Left lung (tissue), 10 donors: ENCODE measurements around the gene TMEM266. TPM values are rescaled to one million over a fixed set of nuclear protein-coding genes. Genes with fewer than 3 reads are reported as not detected.
A peak's percentile ranks its signal among the peaks of the same experiment; 100 is the strongest.

Experiments used
- ATAC-seq: fragments of 200-7000 bp; cut with Tn5 transposase; one replicate; pipeline ENCODE4 v1.9.1; 2020; ENCODE audit warnings: moderate library complexity
- DNase-seq, 4 donors: peaks; one replicate each; pipeline ENCODE4 v3.0.0-alpha.2; 2013 to 2020
- H3K27ac ChIP-seq, 2 donors: fragments of 200-600 bp; sonication (generic) in 1 of 2; one replicate each; pipeline versions ENCODE4 v1.5.0 to v1.8.0; 2020 to 2021
- H3K27me3 ChIP-seq, 2 donors: fragments of 200-600 bp; sonication (generic) in 1 of 2; one replicate each; pipeline versions ENCODE4 v1.5.0 to v1.8.0; 2020 to 2021
- H3K36me3 ChIP-seq, 2 donors: fragments of 200-600 bp; sonication (generic) in 1 of 2; one replicate each; pipeline versions ENCODE4 v1.5.0 to v1.8.0; 2020 to 2021
- H3K4me1 ChIP-seq, 2 donors: fragments of 200-600 bp; one replicate each; pipeline ENCODE4 v1.8.0; 2021
- H3K4me3 ChIP-seq, 2 donors: fragments of 200-600 bp; sonication (generic) in 1 of 2; one replicate each; pipeline versions ENCODE4 v1.5.0 to v1.8.0; 2020 to 2021; ENCODE audit warnings: mild to moderate bottlenecking in 1 of 2
- H3K9me3 ChIP-seq, 2 donors: fragments of 200-600 bp; sonication (generic) in 1 of 2; one replicate each; pipeline versions ENCODE4 v1.5.0 to v1.8.0; 2020 to 2021
- intact Hi-C, 2 donors: fragments of 100-400 bp; cut with DNase I; formaldehyde crosslinking; loops; one replicate each; pipeline versions ENCODE4 v1.11.2 to v1.14.2; 2022
- polyA plus RNA-seq, 6 donors: library from polyadenylated mRNA; unstranded; fragments of 120-200 nt; gene quantifications; one replicate each; pipeline ENCODE4 v1.2.1, GENCODE V29; 2013; ENCODE audit not compliant: insufficient read length in 6 of 6
- total RNA-seq, 2 donors: library from RNA; stranded (reverse); fragmentation: NEBNext Ultra II Directional; extraction: Animal tissue kit (Norgen Biotek cat#: 25700); gene quantifications; one replicate each; pipeline ENCODE4 v1.2.1, GENCODE V29; 2021
- TF ChIP-seq, protein P1 (sequence below), 2 donors: fragments of 200-600 bp; sonication (generic) in 1 of 2; IDR thresholded peaks; one replicate each; pipeline versions ENCODE4 v1.5.0 to v1.8.0; 2021; ENCODE audit warnings: antibody characterized with exemption in 2 of 2
- donor health status: DM: no; HTN: yes; CAD: no.
- donor health status: DM: no; HTN: no; CAD: no.

TMEM266 gene
- total and polyA plus RNA-seq, 8 donors, result 1.1 to 2.9 (median 2.3) TPM

DNA sequence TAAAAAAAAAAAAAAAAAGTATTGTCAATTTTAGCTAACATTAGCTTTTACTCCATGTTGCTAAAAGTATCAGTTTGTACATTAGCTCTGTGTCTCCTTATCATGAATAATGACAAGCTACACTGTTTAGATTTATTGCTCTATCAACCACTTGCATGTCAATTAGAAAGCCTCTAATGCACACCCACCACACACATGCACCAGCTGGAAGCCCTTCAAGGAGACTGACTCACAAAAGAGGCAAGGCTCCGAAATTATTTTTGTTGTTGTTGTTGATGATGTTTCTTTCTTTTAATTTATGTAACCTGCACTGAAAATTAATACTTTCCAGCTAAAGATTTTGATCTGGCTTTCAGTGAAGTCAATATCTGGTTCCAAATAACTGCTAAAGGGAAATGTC, 180.0 kb downstream of the TMEM266 start:
- no peak for ATAC-seq
- H3K4me1 ChIP-seq, result no peaks in the 10 kb centered on the region
- TF ChIP-seq, protein P1, sequence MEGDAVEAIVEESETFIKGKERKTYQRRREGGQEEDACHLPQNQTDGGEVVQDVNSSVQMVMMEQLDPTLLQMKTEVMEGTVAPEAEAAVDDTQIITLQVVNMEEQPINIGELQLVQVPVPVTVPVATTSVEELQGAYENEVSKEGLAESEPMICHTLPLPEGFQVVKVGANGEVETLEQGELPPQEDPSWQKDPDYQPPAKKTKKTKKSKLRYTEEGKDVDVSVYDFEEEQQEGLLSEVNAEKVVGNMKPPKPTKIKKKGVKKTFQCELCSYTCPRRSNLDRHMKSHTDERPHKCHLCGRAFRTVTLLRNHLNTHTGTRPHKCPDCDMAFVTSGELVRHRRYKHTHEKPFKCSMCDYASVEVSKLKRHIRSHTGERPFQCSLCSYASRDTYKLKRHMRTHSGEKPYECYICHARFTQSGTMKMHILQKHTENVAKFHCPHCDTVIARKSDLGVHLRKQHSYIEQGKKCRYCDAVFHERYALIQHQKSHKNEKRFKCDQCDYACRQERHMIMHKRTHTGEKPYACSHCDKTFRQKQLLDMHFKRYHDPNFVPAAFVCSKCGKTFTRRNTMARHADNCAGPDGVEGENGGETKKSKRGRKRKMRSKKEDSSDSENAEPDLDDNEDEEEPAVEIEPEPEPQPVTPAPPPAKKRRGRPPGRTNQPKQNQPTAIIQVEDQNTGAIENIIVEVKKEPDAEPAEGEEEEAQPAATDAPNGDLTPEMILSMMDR (IDR thresholded peaks at IDR 0.05), result no peak
- peaks cover 0 to 7% of the 10 kb centered on the region in 2 donors for H3K36me3 ChIP-seq
- DNase-seq, result no peak
- no peaks in the 10 kb centered on the region for H3K9me3 ChIP-seq
- H3K27me3 ChIP-seq, result no peaks in the 10 kb centered on the region
- intact Hi-C loops, result no loop called here
- no peak overlapping the region for H3K27ac ChIP-seq
- H3K4me3 ChIP-seq, result no peak overlapping the region

DNA sequence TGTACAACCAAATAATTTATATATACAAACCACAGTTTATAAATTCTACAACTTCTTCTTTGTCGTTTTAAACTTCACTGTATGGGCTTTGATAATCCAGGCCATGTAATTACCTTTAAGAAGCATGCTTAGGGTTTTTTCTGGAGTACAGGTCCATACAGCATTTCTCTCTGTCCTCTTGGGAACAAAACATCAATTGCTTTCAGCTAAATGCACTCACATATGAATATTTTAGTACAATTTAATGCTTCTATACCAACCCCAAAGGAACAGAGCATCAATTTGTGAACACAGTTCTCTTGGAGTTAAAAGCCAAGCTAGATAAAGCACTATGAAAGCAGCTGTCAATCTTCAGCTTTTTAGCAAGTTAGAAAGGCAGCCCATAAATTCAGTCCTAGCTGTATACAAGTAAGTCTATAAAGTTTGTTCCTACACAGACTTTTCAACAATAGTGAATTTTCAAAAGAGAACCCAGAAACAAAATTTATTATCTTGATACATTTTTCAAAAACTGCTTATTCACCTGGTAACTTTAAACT, 185.4 kb downstream of the TMEM266 start:
- no peak for ATAC-seq
- H3K36me3 ChIP-seq, result peaks cover 0 to 7% of the 10 kb centered on the region in 2 donors
- intact Hi-C loops, result no loop called here

DNA sequence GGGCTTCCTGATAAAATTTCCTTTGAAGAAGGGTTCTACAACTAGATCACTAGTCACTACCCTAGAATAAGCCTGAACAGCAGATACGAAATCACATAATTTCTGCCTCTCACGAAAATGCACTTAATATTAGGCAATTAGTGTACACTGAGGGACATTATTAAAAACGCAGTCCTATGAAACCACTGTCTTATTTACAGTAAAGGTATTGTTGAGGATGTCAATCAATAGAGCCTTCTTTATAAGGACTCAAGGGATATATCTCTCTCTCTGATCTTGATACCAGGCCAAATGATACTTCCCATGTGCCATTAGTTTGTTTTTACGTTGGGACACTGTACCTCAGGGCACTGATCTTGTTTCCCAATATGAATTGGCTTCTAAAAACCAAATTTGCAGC, 191.9 kb downstream of the TMEM266 start:
- ATAC-seq, result no peak
- no peaks in the 10 kb centered on the region for H3K36me3 ChIP-seq
- intact Hi-C loops, result no loop called here
- no peak overlapping the region for H3K27ac ChIP-seq
- TF ChIP-seq, protein P1 (IDR thresholded peaks at IDR 0.05), result no peak
- no peak for DNase-seq
- no peaks in the 10 kb centered on the region for H3K4me1 ChIP-seq
- H3K9me3 ChIP-seq, result no peaks in the 10 kb centered on the region
- H3K27me3 ChIP-seq, result no peaks in the 10 kb centered on the region
- H3K4me3 ChIP-seq, result no peak overlapping the region

More for the DNA sequence above, 185.4 kb downstream of the TMEM266 start:
- no peak overlapping the region for H3K4me3 ChIP-seq
- H3K27me3 ChIP-seq, result no peaks in the 10 kb centered on the region
- H3K9me3 ChIP-seq, result no peaks in the 10 kb centered on the region
- TF ChIP-seq, protein P1 (IDR thresholded peaks at IDR 0.05), result no peak
- no peak for DNase-seq
- no peaks in the 10 kb centered on the region for H3K4me1 ChIP-seq
- no peak overlapping the region for H3K27ac ChIP-seq

DNA sequence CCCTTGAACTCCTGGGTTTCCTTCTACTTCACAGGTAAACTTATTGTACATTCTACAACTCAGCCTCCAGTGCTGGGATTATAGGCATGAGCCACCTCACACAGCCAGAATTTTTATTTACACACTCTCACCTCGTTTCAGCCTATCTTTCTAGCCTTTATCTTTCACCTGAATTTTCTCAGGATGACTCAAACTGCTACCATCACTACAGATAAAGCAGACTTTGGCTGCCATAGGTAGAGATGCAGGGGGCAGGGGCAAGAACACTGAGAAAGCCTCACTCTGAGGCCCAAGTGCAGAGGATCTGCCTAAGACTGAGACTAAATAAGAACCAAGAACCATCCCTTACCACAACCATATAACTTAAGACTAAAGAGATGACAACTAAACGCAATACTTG, 192.5 kb downstream of the TMEM266 start:
- H3K9me3 ChIP-seq, result no peaks in the 10 kb centered on the region
- TF ChIP-seq, protein P1 (IDR thresholded peaks at IDR 0.05), result no peak
- no peaks in the 10 kb centered on the region for H3K4me1 ChIP-seq
- no peak for DNase-seq
- no peak for ATAC-seq
- no peaks in the 10 kb centered on the region for H3K36me3 ChIP-seq
- no peaks in the 10 kb centered on the region for H3K27me3 ChIP-seq
- intact Hi-C loops, result no loop called here
- H3K4me3 ChIP-seq, result no peak overlapping the region
- H3K27ac ChIP-seq, result no peak overlapping the region

DNA sequence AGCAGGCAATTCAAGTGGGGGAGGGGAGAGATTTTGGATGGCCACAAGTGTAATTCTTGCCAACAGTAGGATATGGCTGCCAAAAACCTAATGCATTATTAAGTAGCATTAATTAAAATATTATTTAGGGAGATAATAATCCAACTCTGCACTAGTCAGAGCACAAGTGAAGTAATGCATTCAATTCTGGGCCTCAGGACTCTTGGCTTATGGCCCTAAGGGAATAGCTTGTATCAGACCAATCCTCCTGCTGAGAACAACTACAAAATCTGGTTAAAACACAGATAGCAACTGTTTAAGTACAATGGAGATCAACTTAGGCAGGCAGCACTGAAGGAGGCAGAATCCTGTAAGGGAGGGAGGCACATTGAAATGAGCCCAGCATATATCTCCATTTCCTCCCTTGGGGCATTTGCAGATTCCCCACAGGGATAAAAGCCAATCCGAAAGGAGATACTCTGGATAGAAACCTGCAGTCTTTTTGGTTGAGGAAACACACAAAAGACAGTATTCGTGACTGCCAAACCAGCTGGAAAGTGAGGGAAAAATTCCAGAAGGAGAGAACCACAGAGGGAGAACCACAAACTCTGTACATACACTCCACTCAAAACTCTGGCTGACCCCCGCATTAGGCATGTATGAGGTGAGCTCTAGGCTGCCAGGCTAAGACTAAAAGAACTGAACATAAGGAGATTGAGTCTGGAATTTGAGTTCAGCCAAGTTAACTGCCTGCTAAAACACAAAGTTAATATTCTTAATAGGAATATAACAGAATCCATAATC, 194.1 kb downstream of the TMEM266 start:
- no peak for ATAC-seq
- Histone ChIP-seq H3K27ac (no peak overlapping the region), H3K36me3 (peaks cover 0 to 11% of the 10 kb centered on the region in 2 donors), H3K4me3 (no peak overlapping the region), H3K4me1 (no peaks in the 10 kb centered on the region), H3K9me3 (peaks cover 0 to 3% of the 10 kb centered on the region in 2 donors), H3K27me3 (no peaks in the 10 kb centered on the region)
- intact Hi-C loops, result no loop called here
- TF ChIP-seq, protein P1 (IDR thresholded peaks at IDR 0.05), result no peak
- peak in 2 of 4 donors; percentile 76 to 82 for DNase-seq

Other genes with a start within 250 kb of the TMEM266 start
- gene UBE2Q2, start 216.5 kb upstream of the TMEM266 start, total RNA-seq, result 10 to 100 TPM; 30.4 to 31.4 TPM
- 10 to 100 TPM; 52.1 to 64.6 (median 55.0) TPM for gene UBE2Q2, start 216.5 kb upstream of the TMEM266 start, polyA plus RNA-seq
- gene FBXO22, start 156.1 kb upstream of the TMEM266 start, total RNA-seq, result 10 to 100 TPM; 26.7 to 32.3 TPM
- 10 to 100 TPM; 36.4 to 44.8 (median 40.2) TPM for gene FBXO22, start 156.1 kb upstream of the TMEM266 start, polyA plus RNA-seq
- gene NRG4, start 47.6 kb upstream of the TMEM266 start, total RNA-seq, result under 1 TPM; 0.32 to 0.58 TPM
- gene NRG4, start 47.6 kb upstream of the TMEM266 start, polyA plus RNA-seq, result 1 to 10 TPM; 1.8 to 3.7 (median 2.4) TPM